Right cardiac atrium (tissue), 5 donors: ENCODE data around the gene PRELID2. TPM values are rescaled to one million over a fixed set of nuclear protein-coding genes. Genes with fewer than 3 reads are reported as not detected.
A peak's percentile ranks its signal among the peaks of the same experiment; 100 is the strongest.

Experiments used
- ATAC-seq, 2 donors: fragments of 200-7000 bp; cut with Tn5 transposase; one replicate each; pipeline versions ENCODE4 v1.8.0 to v1.9.1; 2020; ENCODE audit warnings: moderate library complexity in 2 of 2, mild to moderate bottlenecking in 1 of 2
- DNase-seq, 3 donors: peaks; one replicate each; pipeline ENCODE4 v3.0.0-alpha.2; 2020
- H3K27ac ChIP-seq: one replicate; pipeline ENCODE4 v1.5.1; 2013; ENCODE audit warnings: mild to moderate bottlenecking, low read length, control low read depth, moderate library complexity
- H3K27me3 ChIP-seq: one replicate; pipeline ENCODE4 v1.6.1; 2013; ENCODE audit not compliant: control insufficient read depth, insufficient read depth
- H3K4me1 ChIP-seq: one replicate; pipeline ENCODE4 v1.6.1; 2013; ENCODE audit warnings: low read length; ENCODE audit not compliant: control insufficient read depth, insufficient read depth
- H3K4me3 ChIP-seq: one replicate; pipeline ENCODE4 v1.5.1; 2013; ENCODE audit warnings: low read length, control low read depth
- H3K9me3 ChIP-seq: one replicate; pipeline ENCODE4 v1.6.1; 2013; ENCODE audit warnings: low read length; ENCODE audit not compliant: control insufficient read depth
- WGBS: extraction: QIAGEN DNeasy Blood & Tissue Kit; methylation state at CpG from one replicate; pipeline ENCODE4 v1.1.7; 2013; 5-methylcytosine and 5-hydroxymethylcytosine counted together
- intact Hi-C, 4 donors: fragments of 100-400 bp; cut with DNase I; formaldehyde crosslinking; loops; one replicate each; pipeline versions ENCODE4 v1.11.0 to v1.14.0; 2022 to 2023
- polyA plus RNA-seq: library from polyadenylated mRNA; stranded (reverse); fragments of 200-250 nt; gene quantifications from one replicate; pipeline ENCODE4 v1.2.3, GENCODE V29; 2013
- total RNA-seq, 4 donors: library from RNA; stranded (reverse); fragmentation: NEBNext Ultra II Directional; extraction: Animal tissue kit (Norgen Biotek cat#: 25700); gene quantifications; one replicate each; pipeline ENCODE4 v1.2.1, GENCODE V29; 2021
- donor health status: healthy with polysubstance abuse.
- donor health status: DM: no; HTN: yes; CAD: no.
- donor health status: DM: no; HTN: no; CAD: no.
- donor health status: DM: no; HTN: yes; CAD: no; lungs with severe emphysema.
- donor health status: DM: yes; HTN: yes; CAD: no.

The PRELID2 gene
- total and polyA plus RNA-seq, 5 donors: 4.3 to 85.4 (median 41.5) TPM

DNA sequence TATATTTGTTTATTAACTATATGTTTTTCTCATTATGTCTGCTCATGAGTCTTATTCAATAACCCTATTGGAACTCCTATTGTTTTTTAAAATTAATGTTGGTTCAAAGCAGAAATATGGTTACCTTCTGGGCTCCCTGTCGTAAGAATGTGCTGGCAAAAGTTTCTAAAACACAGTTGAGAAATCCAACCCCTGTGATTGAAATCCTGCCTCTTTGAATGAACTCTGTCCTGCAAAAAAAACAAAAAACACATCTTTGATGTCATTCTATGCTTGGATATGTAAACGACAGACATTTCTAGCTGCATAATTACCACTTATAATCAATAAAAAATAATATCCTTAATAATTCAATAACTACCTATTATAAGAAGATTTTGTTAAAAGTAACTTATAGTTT lies 38.8 kb downstream of the PRELID2 start:
- intact Hi-C loops: no loop called here

DNA sequence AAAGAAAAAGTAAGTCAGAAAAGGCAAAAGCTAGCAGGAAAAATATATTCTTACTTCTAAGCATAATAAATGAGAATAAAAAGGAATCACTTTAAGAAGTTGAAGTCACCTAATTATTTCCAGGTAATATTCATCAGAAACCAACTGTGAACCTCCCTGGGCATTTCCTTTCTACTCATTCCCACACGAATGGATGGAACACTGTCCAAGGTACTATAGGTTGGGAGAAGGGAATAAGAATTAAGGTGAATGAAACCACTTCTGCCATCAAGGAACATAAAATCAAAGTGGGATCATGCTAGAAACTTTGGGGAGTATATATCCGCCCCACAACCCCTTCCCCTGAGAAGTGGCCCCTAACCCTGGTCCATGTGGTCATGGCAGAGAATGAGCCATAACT lies 41.6 kb downstream of the PRELID2 start:
- intact Hi-C loops: no loop called here
- no peak for DNase-seq
- Histone ChIP-seq H3K4me3 (no peak overlapping the region), H3K4me1 (peaks cover 2% of the 10 kb centered on the region), H3K27me3 (no peaks in the 10 kb centered on the region), H3K27ac (no peak overlapping the region), H3K9me3 (no peaks in the 10 kb centered on the region)
- no peak for ATAC-seq
- 65% methylated on average over 2 of the region's 2 CpGs for WGBS

More for the DNA sequence above, 38.8 kb downstream of the PRELID2 start:
- 91% methylated on average over 2 of the region's 2 CpGs for WGBS
- Histone ChIP-seq H3K4me1 (peaks cover 2% of the 10 kb centered on the region), H3K4me3 (no peak overlapping the region), H3K27me3 (no peaks in the 10 kb centered on the region), H3K27ac (no peak overlapping the region), H3K9me3 (no peaks in the 10 kb centered on the region)
- ATAC-seq: no peak
- DNase-seq: no peak

DNA sequence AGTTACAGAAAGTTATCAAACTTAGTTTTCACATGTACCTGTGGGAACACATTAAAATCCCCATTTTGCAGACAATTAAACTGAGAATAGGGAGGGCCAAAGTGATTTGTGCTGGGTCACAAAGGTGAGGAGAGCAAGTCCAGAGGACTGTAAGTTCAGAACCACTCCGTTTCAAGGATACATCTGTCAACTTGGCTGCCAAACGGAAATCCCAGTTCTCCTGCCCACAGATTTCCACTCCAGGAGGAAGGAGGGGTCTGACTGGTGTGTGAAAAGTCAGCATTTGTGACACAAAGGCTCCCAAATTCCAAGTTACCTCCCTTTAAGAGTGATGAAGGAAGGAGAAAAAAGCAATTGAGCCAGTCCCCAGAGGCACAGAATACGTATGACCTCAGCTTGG lies 42.3 kb downstream of the PRELID2 start:
- Histone ChIP-seq H3K27ac (no peak overlapping the region), H3K4me1 (peaks cover 2% of the 10 kb centered on the region), H3K9me3 (no peaks in the 10 kb centered on the region), H3K27me3 (no peaks in the 10 kb centered on the region), H3K4me3 (no peak overlapping the region)
- ATAC-seq (peak; percentile 84 to 89), DNase-seq (no peak)
- whole genome bisulfite sequencing: 30% methylated on average over 3 of the region's 3 CpGs
- intact Hi-C loops: no loop called here

DNA sequence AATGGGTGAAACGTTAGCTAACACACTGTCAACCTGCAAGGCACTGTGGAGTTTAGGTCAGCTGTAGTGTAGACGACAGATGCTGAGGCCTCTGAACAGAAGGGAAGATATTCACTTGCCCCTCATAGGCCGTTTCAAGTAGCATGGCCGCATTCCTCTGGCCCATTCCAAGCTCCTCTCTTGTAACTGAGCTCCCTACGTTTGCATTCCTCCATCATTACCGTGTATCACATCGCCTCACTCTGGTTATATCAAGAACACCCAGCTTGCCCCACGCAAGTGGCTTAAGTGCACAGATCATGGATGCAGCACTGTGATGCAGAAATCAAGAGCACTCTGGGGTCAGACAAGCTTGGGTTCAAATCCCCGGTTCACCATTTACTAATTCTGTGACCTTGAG lies 43.3 kb downstream of the PRELID2 start:
- Histone ChIP-seq H3K4me3 (no peak overlapping the region), H3K9me3 (no peaks in the 10 kb centered on the region), H3K27me3 (no peaks in the 10 kb centered on the region), H3K4me1 (peaks cover 2% of the 10 kb centered on the region), H3K27ac (no peak overlapping the region)
- intact Hi-C loops: no loop called here
- ATAC-seq (no peak), DNase-seq (no peak)
- 94% methylated on average over 9 of the region's 9 CpGs for WGBS

DNA sequence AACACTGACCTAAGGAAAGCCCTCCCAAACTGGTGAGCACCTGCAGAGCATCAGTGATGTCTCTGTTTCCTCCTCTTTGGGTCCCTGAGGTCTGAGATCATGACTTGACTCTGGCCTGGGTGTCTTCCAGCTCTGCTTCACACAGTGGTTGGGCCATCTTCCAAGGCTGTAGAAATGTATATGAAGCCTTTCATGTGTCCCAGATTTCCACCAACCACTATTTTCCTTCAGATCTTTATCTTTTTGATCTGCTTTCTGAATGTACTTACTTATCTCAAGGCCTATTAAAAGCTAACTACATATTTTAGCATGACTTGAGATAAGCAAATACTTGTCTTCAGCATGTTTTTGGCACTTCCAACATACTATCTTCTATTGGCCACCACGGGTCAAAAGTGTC lies 47.1 kb downstream of the PRELID2 start:
- Histone ChIP-seq H3K4me1 (peaks cover 2% of the 10 kb centered on the region), H3K4me3 (no peak overlapping the region), H3K27ac (no peak overlapping the region), H3K27me3 (no peaks in the 10 kb centered on the region), H3K9me3 (no peaks in the 10 kb centered on the region)
- DNase-seq: no peak
- intact Hi-C loops: no loop called here
- no peak for ATAC-seq
- 18% methylated on average over 1 of the region's 1 CpG for WGBS

DNA sequence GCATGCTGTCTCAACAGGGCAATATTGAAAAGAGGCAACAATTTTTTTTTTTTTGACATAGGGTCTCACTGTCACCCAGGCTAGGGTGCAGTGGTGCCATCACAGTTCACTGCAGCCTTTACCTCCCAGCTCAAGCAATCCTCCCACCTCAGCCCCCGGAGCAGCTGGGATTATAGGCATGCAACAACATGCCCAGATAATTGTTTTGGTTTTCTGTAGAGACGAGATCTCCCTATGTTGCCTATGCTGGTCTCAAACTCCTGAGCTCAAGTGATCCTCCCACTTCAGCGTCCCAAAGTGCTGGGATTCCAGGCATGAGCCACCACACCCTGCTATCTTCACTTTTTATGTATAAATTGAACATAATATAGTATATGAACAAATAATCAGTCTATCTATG lies 47.6 kb downstream of the PRELID2 start:
- no peaks in the 10 kb centered on the region for H3K27me3 ChIP-seq
- H3K4me1 ChIP-seq: peaks cover 2% of the 10 kb centered on the region
- H3K4me3 ChIP-seq: no peak overlapping the region
- no peak for DNase-seq
- WGBS: 78% methylated on average over 3 of the region's 3 CpGs
- H3K9me3 ChIP-seq: no peaks in the 10 kb centered on the region
- intact Hi-C loops: no loop called here
- H3K27ac ChIP-seq: no peak overlapping the region
- ATAC-seq: no peak

DNA sequence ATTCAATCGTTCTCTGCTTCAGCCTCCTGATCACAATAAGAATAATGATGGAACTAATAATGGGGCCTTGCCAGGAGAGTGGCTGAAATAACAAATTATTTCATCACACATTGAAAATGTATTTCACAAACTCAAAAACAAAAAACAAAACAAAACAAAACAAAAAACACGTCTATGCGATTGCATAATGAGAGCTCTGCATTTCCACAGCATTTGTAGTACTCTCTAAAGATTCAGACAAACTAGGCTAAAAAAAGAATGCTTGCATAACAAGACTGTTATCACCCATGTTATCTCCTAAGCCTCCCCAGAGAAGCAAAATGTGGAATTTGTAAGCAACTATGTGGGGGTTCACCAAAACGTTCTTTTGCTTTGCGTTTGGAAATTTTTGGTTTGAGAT lies 48.1 kb downstream of the PRELID2 start:
- Histone ChIP-seq H3K27me3 (no peaks in the 10 kb centered on the region), H3K27ac (no peak overlapping the region), H3K9me3 (no peaks in the 10 kb centered on the region), H3K4me3 (peak overlapping the region; percentile 25), H3K4me1 (peaks cover 2% of the 10 kb centered on the region)
- DNase-seq (no peak), ATAC-seq (peak in 1 of 2 donors; percentile 83)
- intact Hi-C loops: no loop called here
- 42% methylated on average over 5 of the region's 5 CpGs for WGBS

DNA sequence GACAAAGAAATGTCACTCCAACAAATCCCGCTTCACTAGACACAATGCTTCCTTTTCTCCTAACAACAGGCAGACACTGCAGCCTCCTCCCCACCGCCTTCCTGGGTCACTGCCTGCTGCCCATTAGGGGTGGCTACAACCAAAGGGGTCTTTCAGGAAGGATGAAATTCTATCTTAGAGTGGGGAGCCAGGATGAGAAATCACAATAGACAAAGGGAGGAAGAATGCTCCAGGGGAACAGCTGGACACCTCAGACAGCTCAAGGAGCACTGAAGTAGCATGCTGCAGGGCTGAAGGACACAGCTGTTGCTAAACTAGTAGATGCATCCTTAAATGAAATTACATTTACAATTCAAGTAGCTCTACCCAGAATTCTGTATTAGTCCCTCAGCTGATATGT lies 54.2 kb downstream of the PRELID2 start:
- H3K4me3 ChIP-seq: no peak overlapping the region
- no peaks in the 10 kb centered on the region for H3K27me3 ChIP-seq
- H3K27ac ChIP-seq: no peak overlapping the region
- no peaks in the 10 kb centered on the region for H3K9me3 ChIP-seq
- H3K4me1 ChIP-seq: no peaks in the 10 kb centered on the region
- ATAC-seq (no peak), DNase-seq (no peak)
- intact Hi-C loops: no loop called here
- 76% methylated on average over 2 of the region's 2 CpGs for WGBS

DNA sequence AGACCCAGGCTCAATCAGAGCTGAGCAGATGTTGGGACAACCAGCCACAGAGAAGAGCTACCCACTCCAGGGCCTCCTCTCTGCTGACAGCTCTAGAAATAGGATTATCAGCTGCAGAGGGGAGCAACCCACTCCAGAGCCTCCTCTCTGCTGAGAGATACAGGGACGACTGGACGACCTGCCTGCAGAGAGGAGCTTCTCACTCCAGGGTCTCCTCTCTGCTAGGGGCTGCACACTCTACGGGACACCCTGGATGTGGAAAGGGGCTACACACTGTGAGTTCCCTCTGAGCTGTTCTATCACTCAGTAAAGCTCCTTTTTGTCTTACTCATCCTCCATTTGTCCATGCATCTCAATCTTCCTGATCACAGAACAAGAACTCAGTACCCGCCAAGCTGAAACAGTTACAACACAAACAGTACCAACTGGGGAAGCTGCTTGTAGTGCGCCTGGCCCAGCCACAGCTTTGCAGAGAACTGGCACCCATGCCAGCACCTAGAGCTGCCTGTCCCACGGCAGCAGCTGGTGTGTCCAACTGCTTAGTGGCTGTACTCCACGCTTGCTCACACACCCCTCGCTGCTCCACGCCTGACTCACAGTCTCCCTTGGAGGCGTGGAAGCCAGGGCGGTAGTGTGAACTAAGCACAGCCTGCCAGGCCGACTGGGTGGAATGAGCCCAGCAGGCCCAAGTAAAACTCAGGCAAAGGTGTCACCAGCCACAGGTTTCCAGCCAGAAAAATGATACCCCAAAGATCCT lies 56.8 kb downstream of the PRELID2 start:
- Histone ChIP-seq H3K27ac (no peak overlapping the region), H3K4me3 (no peak overlapping the region), H3K9me3 (no peaks in the 10 kb centered on the region), H3K4me1 (no peaks in the 10 kb centered on the region), H3K27me3 (no peaks in the 10 kb centered on the region)
- ATAC-seq: peak; percentile 71 to 85
- WGBS: 82% methylated on average over 12 of the region's 12 CpGs
- intact Hi-C loops: no loop called here
- DNase-seq: peak; percentile 67 to 77 (median 70)

DNA sequence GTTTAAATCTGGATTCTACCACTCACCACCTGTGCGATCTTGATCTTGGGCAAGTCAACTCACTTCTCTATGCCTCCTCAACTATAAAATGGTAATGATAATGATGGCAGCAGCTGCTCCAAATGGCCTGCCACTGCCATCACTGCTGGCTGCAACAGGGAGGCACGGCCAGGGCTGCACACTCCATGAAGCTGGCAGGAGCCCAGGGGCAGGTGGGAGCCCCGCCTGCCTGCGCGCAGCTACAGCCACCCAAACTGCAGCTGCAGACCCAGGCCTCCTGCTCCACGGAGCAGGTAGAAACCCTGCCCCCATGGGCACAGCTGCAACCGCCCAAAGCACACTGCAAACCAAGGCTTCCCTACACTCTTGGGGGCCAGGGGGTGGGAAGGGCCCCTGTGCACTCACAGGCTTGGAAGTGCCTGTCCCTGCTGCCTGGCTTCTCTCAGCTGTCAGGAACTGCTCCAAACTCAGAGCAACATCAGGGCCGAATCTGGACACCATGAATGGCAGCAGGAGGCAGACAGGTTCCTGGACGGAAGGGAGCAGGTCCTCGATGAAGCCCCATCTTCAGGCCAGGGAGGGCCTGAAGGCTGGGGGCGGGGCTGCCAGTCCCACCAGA lies 57.6 kb downstream of the PRELID2 start:
- ATAC-seq: no peak
- Histone ChIP-seq H3K4me3 (no peak overlapping the region), H3K27ac (no peak overlapping the region), H3K9me3 (no peaks in the 10 kb centered on the region), H3K4me1 (no peaks in the 10 kb centered on the region), H3K27me3 (no peaks in the 10 kb centered on the region)
- DNase-seq: peak in 1 of 3 donors; percentile 50
- intact Hi-C loops: no loop called here
- WGBS: 94% methylated on average over 11 of the region's 11 CpGs

DNA sequence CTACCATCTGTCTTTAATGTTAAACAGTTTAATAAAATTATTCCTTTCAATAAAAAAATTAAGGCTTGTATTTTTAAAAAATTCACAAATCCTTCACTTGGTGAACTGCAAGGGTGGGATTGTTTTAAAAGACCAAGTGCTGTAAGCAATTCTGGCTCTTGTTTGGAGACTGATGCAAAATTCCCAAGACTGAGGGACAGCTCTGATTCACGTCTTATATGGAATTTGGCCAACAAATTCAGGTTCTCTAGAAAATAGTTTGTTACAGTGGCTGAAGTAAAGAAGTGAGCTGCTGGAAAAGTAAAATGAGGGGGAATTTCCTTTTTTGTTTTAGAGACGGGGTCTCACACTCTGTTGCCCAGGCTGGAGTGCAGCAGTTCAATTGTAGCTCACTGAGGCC lies 58.3 kb downstream of the PRELID2 start:
- Histone ChIP-seq H3K4me1 (no peaks in the 10 kb centered on the region), H3K27ac (no peak overlapping the region), H3K4me3 (no peak overlapping the region), H3K9me3 (no peaks in the 10 kb centered on the region), H3K27me3 (no peaks in the 10 kb centered on the region)
- 62% methylated on average over 2 of the region's 2 CpGs for WGBS
- no peak for DNase-seq
- intact Hi-C loops: no loop called here
- ATAC-seq: no peak
